Pancreas (tissue), 10 donors: ENCODE results near the gene TELO2. TPM values are rescaled to one million over a fixed set of nuclear protein-coding genes. Genes with fewer than 3 reads are reported as not detected.
A peak's percentile ranks its signal among the peaks of the same experiment; 100 is the strongest.

Experiments
- ATAC-seq, 4 donors: fragments of 200-7000 bp; cut with Tn5 transposase; one replicate each; pipeline versions ENCODE4 v1.8.0 to v1.9.1; 2020; ENCODE audit warnings: mild to moderate bottlenecking in 4 of 4, moderate library complexity in 4 of 4
- DNase-seq, 6 donors: peaks; one replicate each; pipeline ENCODE4 v3.0.0-alpha.2; 2020
- FAIRE-seq: peaks from 2 replicates; lab custom pipeline; 2012; peaks lifted over from hg19 to GRCh38; lab: Jason Lieb, UNC
- H3K27ac ChIP-seq, 4 donors: fragments of 200-600 bp; sonication (generic); 1 replicate in 3 of 4; 2 replicates in 1 of 4; pipeline versions ENCODE4 v1.5.0 to v1.8.0; 2020
- H3K27me3 ChIP-seq, 4 donors: fragments of 200-600 bp; one replicate each; pipeline ENCODE4 v1.8.0; 2021
- H3K36me3 ChIP-seq, 3 donors: fragments of 200-600 bp; sonication (generic) in 1 of 3; one replicate each; pipeline versions ENCODE4 v1.5.0 to v1.8.0; 2020 to 2021
- H3K4me1 ChIP-seq, 3 donors: fragments of 200-600 bp; one replicate each; pipeline ENCODE4 v1.8.0; 2021
- H3K4me3 ChIP-seq, 4 donors: fragments of 200-600 bp; sonication (generic) in 2 of 4; one replicate each; pipeline versions ENCODE4 v1.5.0 to v1.8.0; 2020 to 2021
- H3K9me3 ChIP-seq, 4 donors: fragments of 200-600 bp; one replicate each; pipeline ENCODE4 v1.8.0; 2021
- WGBS, 2 donors: extraction: QIAGEN DNeasy Blood & Tissue Kit; methylation state at CpG; one replicate each; pipeline ENCODE4 v1.1.7; 2013; 5-methylcytosine and 5-hydroxymethylcytosine counted together
- intact Hi-C, 3 donors: fragments of 100-400 bp; cut with DNase I; formaldehyde crosslinking; loops; one replicate each; pipeline versions ENCODE4 v1.11.1 to v1.14.2; 2022
- polyA plus RNA-seq, 2 donors: library from polyadenylated mRNA; stranded (reverse); fragments of 200-250 nt; gene quantifications; one replicate each; pipeline ENCODE4 v1.2.3, GENCODE V29; 2013
- total RNA-seq, 6 donors: library from RNA; stranded (reverse); fragmentation: NEBNext Ultra II Directional in 4 of 6; extraction: Animal tissue kit (Norgen Biotek cat#: 25700) in 4 of 6; gene quantifications; one replicate each; pipeline versions ENCODE4 v1.2.1 to v1.2.4, GENCODE V29; 2021 to 2023
- TF ChIP-seq, protein P1 (sequence below), 4 donors: fragments of 200-600 bp; sonication (generic) in 3 of 4; IDR thresholded peaks; one replicate each; pipeline versions ENCODE4 v1.5.0 to v1.8.0; 2021; ENCODE audit warnings: antibody characterized with exemption in 4 of 4
- donor health status: healthy with polysubstance abuse.
- donor health status: DM: no; HTN: no; CAD: no; lungs with moderate emphysema.
- donor health status: DM: no; HTN: no; CAD: no.
- donor health status: control.
- donor health status: control.
- donor health status: Bipolar disorder and iron deficiency.
- donor health status: DM: yes; HTN: yes; CAD: no.
- donor health status: DM: no; HTN: no; CAD: no.
- donor health status: DM: no; HTN: no; CAD: no.
- donor health status: DM: yes; HTN: yes; CAD: no.

TELO2 gene
- total and polyA plus RNA-seq, 8 donors: 11.7 to 98.7 (median 19.6) TPM

DNA sequence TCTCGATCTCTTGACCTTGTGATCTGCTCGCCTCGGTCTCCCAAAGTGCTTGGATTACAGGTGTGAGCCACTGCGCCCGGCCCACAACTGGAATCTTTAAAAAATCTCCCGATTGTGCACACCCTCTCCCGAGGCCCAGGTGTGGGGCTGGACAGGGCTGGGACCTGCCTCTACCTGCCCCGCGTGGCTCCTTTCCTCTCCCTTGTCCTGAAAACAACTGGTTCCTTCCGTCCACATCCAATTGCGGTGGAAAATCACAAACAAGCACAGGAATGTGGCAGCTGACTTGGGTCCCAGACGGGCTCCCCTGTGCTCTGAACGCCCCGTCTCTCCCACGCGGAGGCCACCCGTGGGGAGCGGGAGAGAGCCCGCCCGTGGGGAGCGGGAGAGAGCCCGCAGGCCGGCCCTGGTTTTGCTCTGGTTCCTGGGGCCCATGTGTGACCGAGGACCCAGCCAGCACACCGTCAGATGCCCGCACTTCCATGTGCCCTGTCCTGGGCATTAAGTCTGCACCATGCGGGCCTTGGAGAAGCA, 37.3 kb downstream of the TELO2 start:
- H3K27ac ChIP-seq: peak overlapping the region in 3 of 4 donors; percentile 11 to 22 (median 12)
- FAIRE-seq (no peak), DNase-seq (no peak), ATAC-seq (no peak)
- H3K4me1 ChIP-seq: peaks cover 0 to 8% (median 0%) of the 10 kb centered on the region in 3 donors
- 89 to 91% methylated on average over 27 of the region's 27 CpGs for WGBS, 2 donors
- TF ChIP-seq, protein P1, sequence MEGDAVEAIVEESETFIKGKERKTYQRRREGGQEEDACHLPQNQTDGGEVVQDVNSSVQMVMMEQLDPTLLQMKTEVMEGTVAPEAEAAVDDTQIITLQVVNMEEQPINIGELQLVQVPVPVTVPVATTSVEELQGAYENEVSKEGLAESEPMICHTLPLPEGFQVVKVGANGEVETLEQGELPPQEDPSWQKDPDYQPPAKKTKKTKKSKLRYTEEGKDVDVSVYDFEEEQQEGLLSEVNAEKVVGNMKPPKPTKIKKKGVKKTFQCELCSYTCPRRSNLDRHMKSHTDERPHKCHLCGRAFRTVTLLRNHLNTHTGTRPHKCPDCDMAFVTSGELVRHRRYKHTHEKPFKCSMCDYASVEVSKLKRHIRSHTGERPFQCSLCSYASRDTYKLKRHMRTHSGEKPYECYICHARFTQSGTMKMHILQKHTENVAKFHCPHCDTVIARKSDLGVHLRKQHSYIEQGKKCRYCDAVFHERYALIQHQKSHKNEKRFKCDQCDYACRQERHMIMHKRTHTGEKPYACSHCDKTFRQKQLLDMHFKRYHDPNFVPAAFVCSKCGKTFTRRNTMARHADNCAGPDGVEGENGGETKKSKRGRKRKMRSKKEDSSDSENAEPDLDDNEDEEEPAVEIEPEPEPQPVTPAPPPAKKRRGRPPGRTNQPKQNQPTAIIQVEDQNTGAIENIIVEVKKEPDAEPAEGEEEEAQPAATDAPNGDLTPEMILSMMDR (IDR thresholded peaks at IDR 0.05): no peak
- no peak overlapping the region for H3K4me3 ChIP-seq
- H3K36me3 ChIP-seq: no peaks in the 10 kb centered on the region
- intact Hi-C loops: no loop called here
- H3K9me3 ChIP-seq: no peaks in the 10 kb centered on the region
- H3K27me3 ChIP-seq: no peaks in the 10 kb centered on the region

DNA sequence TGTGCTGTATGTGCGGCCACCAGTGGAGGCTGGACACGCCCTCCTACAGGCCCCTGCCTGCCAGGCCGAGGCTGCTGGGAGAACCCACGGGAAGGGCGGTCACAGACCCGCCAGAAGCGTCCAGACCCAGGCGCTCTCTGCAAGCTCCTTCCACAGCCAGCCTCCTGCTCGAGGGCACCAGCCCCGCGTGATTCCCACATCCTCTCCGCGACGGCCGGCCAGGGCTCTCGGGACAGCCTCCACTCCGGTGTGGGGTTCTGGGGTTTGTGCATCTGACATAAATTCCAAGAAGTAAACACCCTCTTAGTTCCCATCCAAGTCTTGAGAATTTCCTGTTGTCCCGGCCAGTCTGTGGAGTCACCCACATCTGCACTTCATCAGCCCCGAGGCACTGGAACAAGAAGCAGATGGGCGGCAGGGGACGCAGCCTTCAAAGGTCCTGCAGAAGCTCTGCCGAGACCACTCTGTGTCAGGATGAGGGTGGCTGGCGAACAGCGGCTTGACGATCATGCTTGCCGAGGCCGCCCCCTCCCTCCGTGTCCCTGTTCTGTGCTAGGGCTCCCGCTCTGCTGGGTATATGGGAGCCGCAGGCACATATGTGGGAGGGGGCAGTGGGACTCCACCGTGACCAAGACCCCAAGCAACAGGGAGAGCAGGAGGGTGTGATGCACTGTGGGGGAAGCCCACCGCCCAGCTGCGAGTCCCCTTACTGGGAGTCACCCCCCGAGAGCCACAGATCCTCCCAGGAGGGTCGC, 37.9 kb downstream of the TELO2 start:
- Histone ChIP-seq H3K9me3 (no peaks in the 10 kb centered on the region), H3K4me1 (peaks cover 0 to 8% (median 0%) of the 10 kb centered on the region in 3 donors), H3K27ac (peak overlapping the region; percentile 11 to 59 (median 22)), H3K27me3 (no peaks in the 10 kb centered on the region), H3K4me3 (no peak overlapping the region), H3K36me3 (no peaks in the 10 kb centered on the region)
- ATAC-seq (peak in 3 of 4 donors; percentile 3 to 6 (median 4)), FAIRE-seq (no peak), DNase-seq (peak in 1 of 6 donors; percentile 57)
- intact Hi-C loops: no loop called here
- 82 to 88% methylated on average over 31 to 35 of the region's 35 CpGs for WGBS, 2 donors
- TF ChIP-seq, protein P1 (IDR thresholded peaks at IDR 0.05): no peak

DNA sequence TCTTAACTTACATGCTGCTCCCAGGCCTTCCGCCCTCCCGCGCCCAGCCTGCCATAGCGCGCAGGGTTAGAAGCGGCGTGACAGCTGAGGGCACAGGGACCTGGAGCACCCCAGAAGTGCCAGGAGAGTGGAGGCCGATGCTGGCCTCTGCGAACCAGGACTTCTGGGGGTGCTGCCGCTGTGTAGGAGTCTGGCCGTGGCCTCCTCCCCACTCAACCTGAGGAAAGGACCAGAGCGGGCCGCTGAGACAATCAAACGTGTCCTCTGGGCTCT, 38.4 kb downstream of the TELO2 start:
- FAIRE-seq (no peak), DNase-seq (no peak), ATAC-seq (no peak)
- intact Hi-C loops: no loop called here
- Histone ChIP-seq H3K27me3 (no peaks in the 10 kb centered on the region), H3K27ac (peak overlapping the region in 2 of 4 donors; percentile 22 to 59), H3K4me3 (no peak overlapping the region), H3K36me3 (no peaks in the 10 kb centered on the region), H3K9me3 (no peaks in the 10 kb centered on the region), H3K4me1 (peaks cover 0 to 8% (median 0%) of the 10 kb centered on the region in 3 donors)
- 87 to 90% methylated on average over 13 to 14 of the region's 14 CpGs for WGBS, 2 donors
- TF ChIP-seq, protein P1 (IDR thresholded peaks at IDR 0.05): no peak

DNA sequence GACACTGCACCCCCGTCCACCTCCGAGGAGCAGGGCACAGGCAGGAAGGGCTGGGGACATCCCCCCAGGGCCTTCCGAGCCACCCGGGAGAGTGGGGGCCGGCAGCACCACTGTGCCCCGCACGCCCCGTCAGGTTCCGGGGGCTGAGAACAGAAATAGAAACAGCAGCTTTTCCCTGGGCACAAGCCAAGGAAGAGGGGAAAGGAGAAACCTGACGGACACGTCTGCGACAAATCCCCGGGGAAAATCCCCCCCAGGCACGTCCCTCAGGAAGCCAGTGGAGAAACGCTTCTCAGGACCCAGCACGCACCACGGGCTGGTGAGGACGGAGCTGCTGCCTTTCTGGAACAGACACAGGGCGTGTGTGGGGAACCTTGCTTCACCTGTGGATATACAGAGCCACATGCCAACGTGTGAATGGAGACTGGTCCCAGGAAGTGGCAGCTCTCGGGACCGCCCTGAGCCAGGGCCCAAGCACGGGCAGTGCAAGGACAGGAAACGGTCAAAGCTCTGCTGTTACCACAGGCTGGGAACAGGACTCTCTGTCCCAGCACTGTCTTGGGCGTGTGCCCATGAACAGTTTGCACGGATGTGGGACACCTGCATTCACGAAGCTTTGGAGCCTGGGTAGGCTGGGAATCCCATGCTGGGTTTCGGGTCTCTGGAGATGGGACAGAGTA, 39.1 kb downstream of the TELO2 start:
- Histone ChIP-seq H3K36me3 (no peaks in the 10 kb centered on the region), H3K9me3 (no peaks in the 10 kb centered on the region), H3K4me1 (peaks cover 0 to 8% (median 0%) of the 10 kb centered on the region in 3 donors), H3K4me3 (no peak overlapping the region), H3K27ac (peak overlapping the region in 3 of 4 donors; percentile 17 to 59 (median 34)), H3K27me3 (no peaks in the 10 kb centered on the region)
- TF ChIP-seq, protein P1 (IDR thresholded peaks at IDR 0.05): no peak
- intact Hi-C loops: no loop called here
- FAIRE-seq: no peak
- peak in 1 of 6 donors; percentile 37 for DNase-seq
- WGBS, 2 donors: 80 to 81% methylated on average over 28 of the region's 28 CpGs
- ATAC-seq: no peak
